ENCODE data around the gene ZSWIM6.

Gene ZSWIM6

DNA sequence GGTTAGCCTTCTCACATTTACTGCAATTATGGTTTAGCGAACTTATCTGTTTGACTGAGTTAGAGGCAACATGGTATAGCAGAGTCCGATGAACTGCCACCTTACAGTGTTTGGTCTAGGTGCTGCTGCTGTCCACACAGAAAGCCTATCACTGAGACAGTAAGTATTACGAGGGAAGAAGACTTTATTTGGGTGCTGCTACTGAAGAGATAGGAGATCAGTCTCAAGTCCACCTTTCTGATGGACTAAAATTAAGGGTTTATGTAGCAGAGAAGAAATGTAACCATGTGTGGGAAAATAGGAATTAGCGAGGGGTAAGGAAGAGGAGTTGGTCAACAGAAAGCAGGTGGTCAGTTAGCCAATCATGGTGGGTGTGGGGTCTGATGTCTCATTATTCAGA is 109.7 kb downstream of the ZSWIM6 start:
- DNase-seq (ENCODE audit: low read depth), result no peak

DNA sequence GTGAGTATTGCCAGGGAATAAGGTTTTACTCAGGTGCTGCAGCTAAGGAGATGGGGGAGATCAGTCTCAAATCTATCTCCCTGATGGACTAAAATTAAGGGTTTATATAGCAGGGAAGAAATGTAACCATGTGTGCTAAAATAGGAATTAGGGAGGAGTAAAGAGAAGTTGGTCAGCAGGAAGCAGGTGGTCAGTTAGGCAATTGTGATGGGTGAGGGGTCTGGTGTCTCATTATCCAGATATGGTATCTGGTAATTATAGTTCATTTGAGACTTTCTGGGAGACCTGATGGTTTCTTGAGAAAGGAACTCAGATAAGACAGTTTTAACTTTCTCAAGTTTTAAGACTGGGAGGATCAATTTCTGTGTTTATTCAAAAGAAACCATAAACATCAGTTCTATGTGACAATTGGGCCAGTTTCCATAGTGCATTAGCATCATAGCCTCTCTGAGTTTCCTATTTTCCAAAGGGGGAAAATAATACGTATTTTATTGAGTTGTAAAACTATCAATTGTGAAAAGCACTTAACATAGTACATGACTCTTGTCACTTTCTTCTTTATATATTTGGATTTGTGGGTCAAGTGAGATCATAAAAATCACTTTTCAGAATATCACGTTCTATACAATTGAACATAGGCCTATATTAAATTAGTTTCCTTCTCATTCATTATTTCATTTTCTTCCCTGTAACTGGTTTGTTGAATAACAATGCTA is 115.9 kb downstream of the ZSWIM6 start:
- no peak for DNase-seq (ENCODE audit: low read depth)

DNA sequence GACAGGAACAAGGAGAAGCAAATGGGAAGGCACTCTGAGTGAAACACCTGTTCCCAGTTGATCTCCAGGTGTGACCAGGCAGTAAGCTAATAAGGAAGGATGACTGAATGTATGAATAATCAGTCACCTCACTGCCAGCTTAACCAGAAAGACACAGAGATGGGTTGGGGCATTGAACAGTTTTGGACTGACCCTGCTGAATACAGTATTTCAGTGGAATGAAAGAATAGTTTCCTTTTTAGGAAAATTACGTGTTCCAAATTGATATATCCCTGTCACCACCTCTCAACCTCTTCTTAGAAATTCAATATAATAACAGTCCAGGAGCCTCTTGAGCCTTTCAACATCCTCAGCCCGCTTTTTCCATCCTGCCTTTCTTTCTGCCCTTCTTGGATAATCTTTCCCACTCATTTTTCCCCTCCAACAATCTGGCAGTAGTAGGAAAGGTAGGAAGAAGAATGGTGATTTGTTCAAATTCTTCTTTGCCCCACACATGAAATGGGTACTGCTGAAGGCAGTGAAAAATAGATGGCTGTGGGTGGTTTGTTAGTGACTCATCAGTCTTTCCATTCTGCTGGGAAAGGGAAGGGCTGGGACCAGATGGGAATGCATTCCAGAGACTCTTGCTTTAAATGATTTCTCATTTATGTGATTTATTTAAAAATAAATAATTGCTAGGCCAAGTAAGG is 117.9 kb downstream of the ZSWIM6 start:
- DNase-seq (ENCODE audit: low read depth), result no peak

DNA sequence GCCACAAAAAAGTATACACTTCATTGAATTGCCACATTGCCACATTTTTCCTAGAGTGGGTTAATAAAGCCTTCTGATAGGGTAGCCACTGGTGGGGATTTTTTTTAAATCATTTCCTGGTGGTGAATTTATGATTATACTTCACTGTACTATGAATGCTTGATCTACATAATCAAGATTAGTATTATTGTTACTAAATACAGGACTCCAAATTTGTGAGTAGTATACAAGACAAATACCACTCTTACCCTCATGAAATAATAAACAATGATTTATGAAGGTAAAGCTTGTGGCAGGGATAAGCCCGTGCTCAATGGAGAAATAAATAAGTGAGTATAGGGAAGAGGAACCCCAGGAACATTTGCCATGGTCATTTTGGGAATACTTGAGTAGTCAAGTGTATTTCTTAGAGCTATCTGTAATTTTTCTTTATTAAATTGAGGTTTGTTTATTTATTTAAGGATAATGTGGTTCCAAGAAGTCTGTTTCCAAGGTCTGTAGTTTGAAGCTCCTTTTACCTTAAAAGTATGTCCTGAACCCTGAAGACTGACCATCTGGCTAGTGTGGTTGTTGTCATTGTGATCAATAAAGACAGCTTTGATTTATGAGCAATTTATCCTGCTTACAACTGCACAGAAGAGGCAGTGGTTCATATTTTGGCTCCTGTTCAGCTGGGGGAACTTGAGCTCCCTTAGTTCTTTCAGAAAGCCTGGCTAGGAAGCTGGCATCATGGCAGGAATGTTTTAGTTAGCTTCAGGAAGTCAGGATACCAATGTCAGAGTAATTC is 118.6 kb downstream of the ZSWIM6 start:
- DNase-seq (ENCODE audit: low read depth), result no peak

DNA sequence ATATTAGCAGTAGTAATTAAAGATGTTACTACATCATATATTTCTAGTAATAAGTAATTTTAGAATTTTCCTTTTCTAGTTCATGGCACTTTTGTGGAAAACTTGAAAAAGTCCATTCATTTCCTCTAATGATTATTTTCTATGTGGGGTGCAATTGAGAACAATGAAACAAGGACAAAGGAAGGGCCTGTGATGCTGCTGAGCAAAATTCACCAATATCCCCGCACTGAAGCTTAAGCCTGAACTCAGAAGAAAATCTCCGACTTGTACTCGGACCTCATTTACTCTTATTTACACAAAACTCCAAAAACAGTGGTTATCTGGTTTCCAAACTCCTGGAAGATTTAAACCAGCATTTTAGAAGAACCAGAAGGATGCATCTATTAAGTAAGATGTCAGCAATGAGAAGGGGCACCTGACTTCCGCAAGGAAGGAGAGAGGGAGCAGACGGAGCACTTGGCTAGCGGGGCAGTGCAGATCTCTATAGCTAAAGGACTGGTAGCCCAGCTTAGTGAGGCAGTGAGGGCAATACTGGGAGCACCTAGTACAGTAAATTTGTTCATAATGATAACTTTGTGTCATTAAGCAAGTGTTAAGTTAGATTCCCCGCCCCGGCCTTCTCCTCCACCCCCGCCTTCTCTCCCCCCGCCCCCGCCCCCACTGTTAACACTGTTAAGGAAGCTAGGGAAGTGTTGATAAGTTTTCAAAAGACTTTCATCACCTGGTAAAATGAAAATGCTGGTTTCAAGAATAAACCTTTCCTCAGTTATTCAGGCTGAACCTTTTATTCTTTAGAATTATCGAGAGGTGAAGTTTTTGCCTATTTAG is 123.3 kb downstream of the ZSWIM6 start:
- no peak for DNase-seq (ENCODE audit: low read depth)

DNA sequence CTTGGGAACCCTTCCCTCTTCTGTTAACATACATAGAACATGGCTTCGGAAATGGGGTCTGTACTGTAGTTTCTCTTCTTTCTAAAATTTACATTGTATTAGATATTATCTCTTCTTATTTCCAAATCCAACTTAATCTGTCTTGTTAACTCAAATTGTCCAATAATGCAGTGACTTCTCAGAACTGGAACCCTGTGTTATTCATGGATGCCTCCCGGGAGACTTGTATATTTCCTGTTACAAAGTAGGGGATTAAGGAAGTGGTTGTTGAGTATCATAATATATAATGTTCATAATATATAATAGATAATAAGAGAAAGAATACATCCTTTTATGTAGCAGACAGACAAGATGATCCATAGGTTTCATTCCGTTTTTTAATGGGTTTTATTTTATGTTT is 128.4 kb downstream of the ZSWIM6 start:
- no peak for DNase-seq (ENCODE audit: low read depth)

DNA sequence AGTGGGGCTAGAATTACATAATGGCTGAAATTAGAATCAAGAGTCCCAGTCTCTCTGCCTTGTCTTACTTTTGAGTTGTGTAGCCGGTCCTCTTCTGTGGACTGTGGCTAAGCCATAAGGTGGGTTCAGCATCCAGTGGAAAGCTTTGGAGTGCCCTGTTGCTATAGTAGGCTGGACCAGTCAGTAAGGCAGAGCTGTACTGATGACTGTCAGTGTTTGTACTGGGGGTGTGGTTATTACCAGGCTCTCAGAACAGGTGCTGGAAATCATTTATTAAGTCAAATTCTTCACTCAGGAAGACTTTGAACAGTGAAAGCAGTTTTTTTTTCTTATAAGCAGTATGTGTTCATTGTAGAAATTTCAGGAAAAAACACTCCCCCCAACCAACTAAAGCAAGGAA is 129.4 kb downstream of the ZSWIM6 start:
- DNase-seq (ENCODE audit: low read depth), result no peak

DNA sequence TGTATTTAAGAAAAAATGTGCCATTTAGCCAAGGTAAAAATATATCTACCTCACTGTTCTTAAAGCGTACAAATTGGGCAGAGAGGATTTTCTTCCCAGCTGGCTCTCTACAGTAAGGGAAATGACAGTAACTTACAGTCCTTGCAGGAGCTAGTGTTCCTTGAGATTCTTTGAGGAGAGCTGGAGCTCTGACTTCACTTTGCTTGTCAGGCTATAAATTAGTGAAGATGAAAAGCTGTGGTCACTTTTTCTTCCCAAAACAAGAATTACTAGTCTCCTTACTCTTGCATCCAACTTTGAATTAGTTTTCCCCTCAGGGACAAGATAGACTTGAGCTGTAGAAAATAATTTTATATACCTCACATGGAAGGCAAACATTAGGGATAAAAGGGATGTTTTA is 129.9 kb downstream of the ZSWIM6 start:
- DNase-seq (ENCODE audit: low read depth), result no peak

DNA sequence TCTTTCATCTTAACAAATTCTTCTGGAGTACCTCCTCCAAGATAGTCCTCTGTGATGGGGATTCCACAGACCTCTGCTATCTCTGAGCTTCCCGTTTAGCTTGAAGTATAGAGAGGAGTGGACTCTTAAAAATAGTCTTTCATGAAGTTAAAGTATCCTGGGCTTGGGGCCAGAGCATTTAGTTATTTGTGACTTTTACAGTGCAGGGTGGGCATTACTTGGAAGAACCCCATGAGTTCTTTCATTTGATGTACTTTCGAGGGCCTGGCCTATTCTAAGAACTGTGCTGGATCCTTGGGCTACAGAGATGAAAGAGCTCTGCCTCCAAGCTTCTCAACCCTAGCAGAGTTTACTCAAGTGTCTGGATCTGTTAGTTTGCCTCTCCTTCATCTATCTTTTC is 131.5 kb downstream of the ZSWIM6 start:
- DNase-seq (ENCODE audit: low read depth), result no peak

DNA sequence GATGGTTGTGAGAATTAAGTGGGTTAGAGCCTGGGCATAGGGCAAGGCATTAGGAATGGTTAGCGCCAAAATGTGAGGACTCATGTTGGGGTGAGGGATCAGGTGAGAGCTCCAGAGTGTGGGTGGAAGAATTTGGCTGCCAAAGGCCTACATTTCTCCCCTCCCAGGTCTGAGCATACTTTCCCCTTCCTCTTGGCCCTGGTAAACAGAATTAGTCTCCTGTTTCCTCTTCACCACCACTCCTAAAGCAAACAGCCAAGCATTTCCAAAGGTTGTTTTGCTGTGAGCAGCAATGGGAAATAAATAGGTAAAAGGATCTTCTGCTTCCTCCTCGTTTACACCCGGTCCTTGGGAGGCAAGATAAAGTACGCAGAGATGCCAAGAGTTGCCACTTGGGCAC is 132.5 kb downstream of the ZSWIM6 start:
- no peak for DNase-seq (ENCODE audit: low read depth)

DNA sequence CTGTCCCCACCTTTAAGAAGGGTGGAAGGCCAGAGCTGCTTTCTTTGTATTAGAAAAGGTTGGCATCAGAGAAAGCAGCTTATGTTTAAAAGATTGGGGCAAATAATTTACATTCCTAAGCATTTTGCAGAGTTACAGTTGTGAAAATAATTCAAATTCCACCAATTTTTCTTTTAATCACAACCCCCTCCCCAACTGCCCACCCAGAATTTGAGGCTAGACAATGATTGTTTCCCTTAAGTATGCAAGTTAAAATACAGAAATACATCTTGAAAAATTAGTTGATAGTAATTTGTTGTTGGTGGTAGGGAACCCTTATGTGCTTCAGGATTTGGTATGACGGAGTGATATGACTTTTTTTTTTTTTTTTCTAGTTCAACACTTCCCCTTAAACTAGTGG is 133.0 kb downstream of the ZSWIM6 start:
- no peak for DNase-seq (ENCODE audit: low read depth)

DNA sequence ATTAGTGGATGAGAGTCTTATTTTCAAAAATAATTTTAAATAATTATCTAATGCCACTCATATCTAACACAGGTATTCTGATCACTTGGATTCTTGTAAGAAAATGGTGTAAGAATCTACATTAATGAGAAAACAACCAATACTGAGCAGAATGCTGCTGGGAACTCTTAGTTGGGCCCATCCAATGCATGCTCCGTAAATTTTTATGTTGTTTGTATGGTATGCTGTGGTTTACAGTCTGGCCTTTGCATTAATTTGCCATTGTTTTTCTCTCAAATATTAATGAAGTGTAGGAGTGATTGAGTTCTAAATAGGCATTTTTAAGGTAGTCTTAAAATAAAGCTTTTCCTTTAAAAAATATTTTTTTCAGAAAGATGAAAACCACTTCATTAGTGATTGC is 133.4 kb downstream of the ZSWIM6 start:
- DNase-seq (ENCODE audit: low read depth), result no peak

DNA sequence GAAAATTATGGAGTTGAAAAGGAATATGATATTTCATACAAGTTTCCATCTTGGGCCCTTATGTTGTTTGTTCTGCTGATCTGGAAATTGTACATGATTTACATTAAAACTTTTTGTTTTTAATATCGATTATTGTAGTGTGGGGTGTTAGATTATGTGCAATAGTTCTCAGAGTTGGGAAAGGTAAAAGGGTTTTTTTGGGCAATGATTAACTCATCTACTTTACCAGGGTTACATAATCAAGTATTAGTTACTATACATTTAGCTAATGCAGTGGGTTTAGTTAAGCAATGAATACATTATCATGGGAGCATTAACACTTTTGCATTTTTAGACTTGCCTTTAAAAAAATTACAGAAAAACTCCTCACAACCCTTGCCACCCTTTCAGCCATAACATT is 134.0 kb downstream of the ZSWIM6 start:
- no peak for DNase-seq (ENCODE audit: low read depth)

DNA sequence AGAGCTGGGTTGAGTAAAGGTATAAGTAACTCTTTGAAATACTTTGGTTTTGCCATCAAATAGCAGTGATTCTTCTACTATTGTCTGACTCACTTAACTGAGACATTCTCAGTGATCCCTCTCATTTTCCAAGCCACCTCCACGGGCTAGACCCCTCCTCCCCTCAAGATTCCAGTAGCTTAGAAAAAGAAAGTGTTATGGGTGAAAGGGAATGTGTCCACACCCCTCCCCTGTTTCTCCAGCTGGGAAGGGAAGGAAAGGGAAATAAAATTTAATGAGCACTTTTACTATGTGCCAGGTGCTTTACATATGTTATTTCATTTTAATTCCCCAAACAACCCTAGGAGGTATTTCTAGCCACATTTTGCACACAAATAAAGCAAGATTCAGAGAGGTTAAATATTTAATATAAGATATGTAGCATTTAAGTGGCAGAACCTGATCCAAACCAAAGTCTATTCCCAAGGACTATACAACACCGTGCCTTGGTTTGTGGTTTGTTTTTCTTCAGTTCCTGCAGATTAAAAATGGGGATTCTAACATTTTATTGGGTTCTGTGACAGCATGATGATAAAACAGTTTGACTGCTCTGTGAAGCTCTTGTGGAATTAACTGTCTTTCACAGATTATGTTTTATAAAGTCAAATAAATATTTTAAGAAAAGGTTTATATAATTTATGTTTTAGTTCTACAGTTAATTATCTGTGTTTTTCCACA is 135.9 kb downstream of the ZSWIM6 start:
- DNase-seq (ENCODE audit: low read depth), result no peak

DNA sequence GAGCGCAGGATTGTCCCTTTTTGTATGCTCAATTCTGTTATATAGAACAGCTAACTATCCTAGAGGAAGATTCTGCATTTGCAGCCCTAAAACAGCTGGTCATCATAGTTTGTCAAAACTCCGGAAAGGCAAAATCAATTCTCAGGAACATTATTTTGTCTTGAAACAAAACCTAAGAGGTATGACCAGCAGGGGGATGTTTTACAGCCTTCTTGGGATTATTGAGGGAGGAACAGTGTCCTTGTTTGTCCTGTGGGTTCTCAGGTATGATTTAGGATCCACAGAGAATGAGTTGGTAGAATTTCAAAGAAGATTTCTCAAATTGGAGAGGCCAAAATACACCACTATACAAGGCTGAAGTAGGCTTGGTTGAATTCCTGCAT is 136.4 kb downstream of the ZSWIM6 start:
- DNase-seq (ENCODE audit: low read depth), result no peak

DNA sequence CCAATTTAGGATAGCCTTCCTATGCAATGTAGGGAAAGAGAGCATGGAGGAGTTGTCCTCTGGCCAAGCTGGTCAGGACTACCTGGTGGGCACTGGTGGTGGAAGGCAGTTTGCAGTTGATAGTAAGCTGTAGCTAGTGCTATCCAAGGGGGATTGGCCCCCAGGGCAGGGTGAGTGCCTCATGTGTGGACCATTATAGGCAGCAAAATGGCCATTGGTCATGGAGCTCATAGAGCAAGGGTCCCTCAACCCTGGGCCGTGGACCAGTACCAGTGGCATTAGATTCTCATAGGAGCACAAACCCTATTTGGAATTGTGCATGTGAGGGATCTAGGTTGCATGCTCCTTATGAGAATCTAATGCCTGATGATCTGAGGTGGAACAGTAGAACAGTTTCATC is 139.3 kb downstream of the ZSWIM6 start:
- DNase-seq (ENCODE audit: low read depth), result no peak

DNA sequence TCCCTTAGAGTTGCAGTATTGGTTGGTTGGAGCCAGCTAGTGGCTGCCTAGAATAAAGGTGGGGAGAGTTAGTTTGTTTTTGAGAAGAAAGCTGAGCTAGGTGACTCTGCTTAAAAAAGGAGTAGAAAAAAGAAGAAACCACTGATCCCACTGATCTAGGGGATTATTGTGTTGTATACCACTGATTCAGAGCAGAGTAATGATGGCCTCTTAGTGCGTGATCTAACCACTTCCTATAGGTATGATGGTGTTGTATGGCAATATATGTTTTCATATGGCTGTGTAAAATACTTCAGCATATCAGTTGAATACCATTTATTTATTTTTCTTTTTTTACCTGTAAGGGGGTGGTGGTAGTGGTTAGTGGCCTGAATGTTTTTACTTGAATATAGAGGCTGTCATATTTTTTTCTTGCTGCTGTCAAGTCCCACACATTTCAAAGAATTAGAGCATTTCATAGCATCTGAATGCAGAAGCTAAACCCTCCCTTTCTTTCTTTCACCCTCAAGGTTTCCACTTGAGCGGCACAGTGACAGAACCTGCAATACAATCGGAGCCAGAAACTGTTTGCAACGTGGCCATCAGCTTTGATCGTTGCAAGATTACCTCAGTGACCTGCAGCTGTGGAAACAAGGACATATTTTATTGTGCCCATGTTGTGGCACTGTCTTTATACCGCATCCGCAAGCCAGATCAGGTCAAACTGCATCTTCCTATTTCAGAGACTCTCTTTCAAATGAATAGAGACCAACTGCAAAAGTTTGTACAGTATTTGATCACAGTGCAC is 140.3 kb downstream of the ZSWIM6 start:
- DNase-seq (ENCODE audit: low read depth), result no peak

DNA sequence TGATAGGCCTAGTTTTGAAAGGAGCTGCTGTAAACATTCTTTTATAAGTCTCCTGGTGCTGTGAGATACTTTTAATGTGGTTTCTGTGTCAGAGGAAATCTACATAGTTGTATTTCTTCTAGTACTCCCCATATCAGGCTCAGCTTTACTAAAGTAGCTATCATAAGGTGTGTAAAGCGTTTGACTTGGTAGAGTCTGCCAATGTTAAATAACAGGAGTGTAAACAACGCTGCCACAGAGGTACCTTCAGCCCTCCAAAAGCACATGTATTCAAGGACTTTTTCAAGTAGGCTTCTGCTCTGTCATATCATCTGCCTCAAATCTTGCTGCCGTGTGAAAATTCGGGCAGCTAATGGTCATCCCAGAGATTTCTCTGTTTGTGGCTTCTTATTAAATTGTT is 142.7 kb downstream of the ZSWIM6 start:
- no peak for DNase-seq (ENCODE audit: low read depth)

DNA sequence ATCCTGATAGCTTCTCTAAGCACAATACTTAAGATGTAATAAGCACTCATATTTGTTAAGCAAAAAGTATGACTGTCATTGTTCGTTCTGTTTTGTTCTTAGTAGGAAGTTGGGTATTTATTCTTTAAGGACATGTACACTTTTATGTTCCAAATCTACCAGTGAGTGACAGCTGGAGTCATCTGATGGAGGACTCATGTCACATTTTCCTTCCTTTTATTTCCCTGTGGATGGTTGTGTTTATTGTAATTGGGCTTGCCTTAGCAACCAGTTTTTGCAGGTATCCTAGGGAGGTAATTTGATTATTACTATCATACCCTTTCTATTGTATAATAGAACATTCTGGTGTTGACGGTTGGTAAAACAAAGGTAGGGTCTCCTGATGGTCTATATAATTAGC is 145.7 kb downstream of the ZSWIM6 start:
- DNase-seq (ENCODE audit: low read depth), result no peak

DNA sequence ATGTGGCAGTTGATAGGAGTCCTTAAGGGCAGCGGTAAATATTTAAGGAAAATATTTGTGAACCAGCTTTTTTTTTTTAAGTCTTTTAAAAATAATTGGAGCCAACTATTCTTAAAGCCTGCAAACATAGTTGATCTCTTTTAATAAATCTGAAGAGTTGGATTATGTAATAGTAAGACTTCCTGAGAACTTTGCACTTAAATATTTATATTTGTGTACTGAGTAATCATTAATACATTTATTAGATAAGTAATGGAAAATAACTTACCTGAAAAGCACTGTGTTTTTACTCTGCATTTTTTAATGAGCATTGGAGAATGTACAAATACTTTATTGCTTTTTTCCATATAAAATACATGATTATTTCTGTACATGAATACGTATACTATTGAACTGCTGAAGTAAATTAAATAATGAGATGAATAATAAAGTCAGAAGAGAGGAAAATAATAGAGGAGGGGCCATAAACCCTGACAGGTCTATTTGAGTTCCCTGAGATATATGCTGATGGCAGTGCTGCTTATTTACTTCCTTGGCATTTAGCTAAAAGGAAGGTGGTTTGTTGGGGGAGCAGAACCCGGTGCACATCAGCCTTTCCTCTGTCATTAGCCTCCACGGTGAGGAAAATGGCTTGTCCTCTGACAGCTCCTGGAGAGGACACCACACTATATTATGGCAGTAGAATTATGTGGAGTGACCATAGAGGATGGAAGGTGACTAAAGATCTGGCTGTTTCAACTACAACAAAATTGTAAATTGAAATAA is 148.0 kb downstream of the ZSWIM6 start:
- no peak for DNase-seq (ENCODE audit: low read depth)

All from stimulated activated CD8-positive, alpha-beta memory T cell treated with anti-CD3 and anti-CD28 coated beads, Interleukin-4, amount 100 ng/mL, for 24 hours (primary cell).